HepG2 (cell line): ENCODE measurements around the gene TCF12.

Experiments used
- AKAP8 ChIP-seq: sonication (generic); formaldehyde crosslinking; IDR thresholded peaks from 2 replicates; pipeline ENCODE4 v1.5.1; 2020; ENCODE audit warnings: mild to moderate bottlenecking, missing genetic modification reagents
- ETV5 ChIP-seq: IDR thresholded peaks from 2 replicates; pipeline ENCODE4 v1.6.1; 2018; ENCODE audit warnings: missing biosample characterization, missing genetic modification reagents, inconsistent platforms, borderline replicate concordance
- HNF4A ChIP-seq: sonication (generic); formaldehyde crosslinking; IDR thresholded peaks from 2 replicates; pipeline ENCODE4 v1.4.0; 2020; ENCODE audit warnings: missing genetic modification reagents
- PHF8 ChIP-seq: sonication (generic); formaldehyde crosslinking; IDR thresholded peaks from 2 replicates; pipeline ENCODE4 v1.5.0; 2020; ENCODE audit warnings: missing genetic modification reagents
- POLR2A ChIP-seq, 2 experiments: IDR thresholded peaks; 2 replicates each; pipeline ENCODE4 v1.6.1; 2011; ENCODE audit warnings: low read depth in 2 of 2, low read length in 2 of 2, mild to moderate bottlenecking in 1 of 2, moderate library complexity in 1 of 2; ENCODE audit not compliant: insufficient read depth in 1 of 2
- SOX6 ChIP-seq, 2 experiments: fragments of 450-650 bp in 1 of 2; sonication (generic) in 1 of 2; formaldehyde crosslinking in 1 of 2; IDR thresholded peaks; 2 replicates each; pipeline versions ENCODE4 v1.4.0 to v1.6.1; 2017 to 2020; ENCODE audit warnings: antibody characterized with exemption in 1 of 2, mild to moderate bottlenecking in 1 of 2, missing genetic modification reagents in 1 of 2
- TARDBP ChIP-seq: sonication (generic); formaldehyde crosslinking; IDR thresholded peaks from 2 replicates; pipeline ENCODE4 v1.8.0; 2022; ENCODE audit warnings: mild to moderate bottlenecking, missing genetic modification reagents
- ZBTB42 ChIP-seq: sonication (generic); formaldehyde crosslinking; IDR thresholded peaks from 2 replicates; pipeline ENCODE4 v1.5.0; 2020; ENCODE audit warnings: mild to moderate bottlenecking, missing genetic modification reagents
- TF ChIP-seq, protein P1 (sequence below), 2 experiments: sonication (generic) in 1 of 2; formaldehyde crosslinking in 1 of 2; IDR thresholded peaks; 2 replicates each; pipeline versions ENCODE4 v1.4.0 to v1.6.1; 2018 to 2020; ENCODE audit warnings: missing genetic modification reagents in 2 of 2, borderline replicate concordance in 1 of 2, low read depth in 1 of 2, mild to moderate bottlenecking in 1 of 2, missing biosample characterization in 1 of 2
- TF ChIP-seq, protein P2 (sequence below): sonication (generic); formaldehyde crosslinking; IDR thresholded peaks from 2 replicates; pipeline ENCODE4 v1.5.0; 2020; ENCODE audit warnings: mild to moderate bottlenecking, missing genetic modification reagents, moderate library complexity
- TF ChIP-seq, protein P3 (sequence below): sonication (generic); formaldehyde crosslinking; conservative IDR thresholded peaks from 2 replicates; pipeline ENCODE4 v1.5.0; 2020; ENCODE audit warnings: missing genetic modification reagents
- TF ChIP-seq, protein P4 (sequence below): sonication (generic); formaldehyde crosslinking; IDR thresholded peaks from 2 replicates; pipeline ENCODE4 v1.4.0; 2020; ENCODE audit warnings: missing genetic modification reagents
- TF ChIP-seq, protein P5 (sequence below): sonication (generic); formaldehyde crosslinking; IDR thresholded peaks from 2 replicates; pipeline ENCODE4 v1.4.0; 2020; ENCODE audit warnings: missing genetic modification reagents

DNA sequence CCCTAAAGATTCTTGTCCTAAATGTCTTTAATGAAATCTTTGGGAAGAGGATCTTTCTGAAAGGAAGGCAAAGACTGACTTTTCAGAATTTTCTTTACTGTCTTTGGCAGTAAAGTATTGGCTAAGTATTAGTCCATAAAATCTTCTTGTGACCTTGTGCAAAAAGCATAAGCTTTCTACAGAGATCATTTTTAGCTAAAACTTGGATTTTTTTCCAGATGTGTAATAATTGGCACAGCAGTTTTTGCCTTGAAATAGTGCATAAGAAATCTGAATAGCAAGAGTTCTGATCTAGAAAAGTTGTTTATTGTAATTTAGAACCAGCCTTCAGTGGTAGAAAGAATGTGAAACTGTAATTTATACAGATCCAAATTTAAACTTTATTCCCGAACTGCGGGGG lies 335.1 kb downstream of the TCF12 start:
- no peak for TF ChIP-seq SOX6 (IDR thresholded peaks at IDR 0.05)
- TF ChIP-seq SOX6 (CRISPR knock-in tag; IDR thresholded peaks at IDR 0.05), result no peak
- no peak for TF ChIP-seq ZBTB42
- TF ChIP-seq ETV5 (CRISPR knock-in tag), result no peak
- TF ChIP-seq TARDBP (CRISPR knock-in tag), result no peak
- TF ChIP-seq, protein P1, sequence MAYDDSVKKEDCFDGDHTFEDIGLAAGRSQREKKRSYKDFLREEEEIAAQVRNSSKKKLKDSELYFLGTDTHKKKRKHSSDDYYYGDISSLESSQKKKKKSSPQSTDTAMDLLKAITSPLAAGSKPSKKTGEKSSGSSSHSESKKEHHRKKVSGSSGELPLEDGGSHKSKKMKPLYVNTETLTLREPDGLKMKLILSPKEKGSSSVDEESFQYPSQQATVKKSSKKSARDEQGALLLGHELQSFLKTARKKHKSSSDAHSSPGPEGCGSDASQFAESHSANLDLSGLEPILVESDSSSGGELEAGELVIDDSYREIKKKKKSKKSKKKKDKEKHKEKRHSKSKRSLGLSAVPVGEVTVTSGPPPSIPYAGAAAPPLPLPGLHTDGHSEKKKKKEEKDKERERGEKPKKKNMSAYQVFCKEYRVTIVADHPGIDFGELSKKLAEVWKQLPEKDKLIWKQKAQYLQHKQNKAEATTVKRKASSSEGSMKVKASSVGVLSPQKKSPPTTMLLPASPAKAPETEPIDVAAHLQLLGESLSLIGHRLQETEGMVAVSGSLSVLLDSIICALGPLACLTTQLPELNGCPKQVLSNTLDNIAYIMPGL (CRISPR knock-in tag; IDR thresholded peaks at IDR 0.05; ENCODE audit: borderline replicate concordance in 1 of 2, low read depth in 1 of 2), result no peak
- TF ChIP-seq AKAP8, result no peak
- TF ChIP-seq PHF8 (CRISPR knock-in tag), result no peak
- TF ChIP-seq, protein P2, sequence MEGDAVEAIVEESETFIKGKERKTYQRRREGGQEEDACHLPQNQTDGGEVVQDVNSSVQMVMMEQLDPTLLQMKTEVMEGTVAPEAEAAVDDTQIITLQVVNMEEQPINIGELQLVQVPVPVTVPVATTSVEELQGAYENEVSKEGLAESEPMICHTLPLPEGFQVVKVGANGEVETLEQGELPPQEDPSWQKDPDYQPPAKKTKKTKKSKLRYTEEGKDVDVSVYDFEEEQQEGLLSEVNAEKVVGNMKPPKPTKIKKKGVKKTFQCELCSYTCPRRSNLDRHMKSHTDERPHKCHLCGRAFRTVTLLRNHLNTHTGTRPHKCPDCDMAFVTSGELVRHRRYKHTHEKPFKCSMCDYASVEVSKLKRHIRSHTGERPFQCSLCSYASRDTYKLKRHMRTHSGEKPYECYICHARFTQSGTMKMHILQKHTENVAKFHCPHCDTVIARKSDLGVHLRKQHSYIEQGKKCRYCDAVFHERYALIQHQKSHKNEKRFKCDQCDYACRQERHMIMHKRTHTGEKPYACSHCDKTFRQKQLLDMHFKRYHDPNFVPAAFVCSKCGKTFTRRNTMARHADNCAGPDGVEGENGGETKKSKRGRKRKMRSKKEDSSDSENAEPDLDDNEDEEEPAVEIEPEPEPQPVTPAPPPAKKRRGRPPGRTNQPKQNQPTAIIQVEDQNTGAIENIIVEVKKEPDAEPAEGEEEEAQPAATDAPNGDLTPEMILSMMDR, result no peak
- TF ChIP-seq, protein P3, sequence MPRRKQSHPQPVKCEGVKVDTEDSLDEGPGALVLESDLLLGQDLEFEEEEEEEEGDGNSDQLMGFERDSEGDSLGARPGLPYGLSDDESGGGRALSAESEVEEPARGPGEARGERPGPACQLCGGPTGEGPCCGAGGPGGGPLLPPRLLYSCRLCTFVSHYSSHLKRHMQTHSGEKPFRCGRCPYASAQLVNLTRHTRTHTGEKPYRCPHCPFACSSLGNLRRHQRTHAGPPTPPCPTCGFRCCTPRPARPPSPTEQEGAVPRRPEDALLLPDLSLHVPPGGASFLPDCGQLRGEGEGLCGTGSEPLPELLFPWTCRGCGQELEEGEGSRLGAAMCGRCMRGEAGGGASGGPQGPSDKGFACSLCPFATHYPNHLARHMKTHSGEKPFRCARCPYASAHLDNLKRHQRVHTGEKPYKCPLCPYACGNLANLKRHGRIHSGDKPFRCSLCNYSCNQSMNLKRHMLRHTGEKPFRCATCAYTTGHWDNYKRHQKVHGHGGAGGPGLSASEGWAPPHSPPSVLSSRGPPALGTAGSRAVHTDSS (CRISPR knock-in tag), result no peak
- TF ChIP-seq, protein P4, sequence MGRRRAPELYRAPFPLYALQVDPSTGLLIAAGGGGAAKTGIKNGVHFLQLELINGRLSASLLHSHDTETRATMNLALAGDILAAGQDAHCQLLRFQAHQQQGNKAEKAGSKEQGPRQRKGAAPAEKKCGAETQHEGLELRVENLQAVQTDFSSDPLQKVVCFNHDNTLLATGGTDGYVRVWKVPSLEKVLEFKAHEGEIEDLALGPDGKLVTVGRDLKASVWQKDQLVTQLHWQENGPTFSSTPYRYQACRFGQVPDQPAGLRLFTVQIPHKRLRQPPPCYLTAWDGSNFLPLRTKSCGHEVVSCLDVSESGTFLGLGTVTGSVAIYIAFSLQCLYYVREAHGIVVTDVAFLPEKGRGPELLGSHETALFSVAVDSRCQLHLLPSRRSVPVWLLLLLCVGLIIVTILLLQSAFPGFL (CRISPR knock-in tag), result no peak
- TF ChIP-seq, protein P5, sequence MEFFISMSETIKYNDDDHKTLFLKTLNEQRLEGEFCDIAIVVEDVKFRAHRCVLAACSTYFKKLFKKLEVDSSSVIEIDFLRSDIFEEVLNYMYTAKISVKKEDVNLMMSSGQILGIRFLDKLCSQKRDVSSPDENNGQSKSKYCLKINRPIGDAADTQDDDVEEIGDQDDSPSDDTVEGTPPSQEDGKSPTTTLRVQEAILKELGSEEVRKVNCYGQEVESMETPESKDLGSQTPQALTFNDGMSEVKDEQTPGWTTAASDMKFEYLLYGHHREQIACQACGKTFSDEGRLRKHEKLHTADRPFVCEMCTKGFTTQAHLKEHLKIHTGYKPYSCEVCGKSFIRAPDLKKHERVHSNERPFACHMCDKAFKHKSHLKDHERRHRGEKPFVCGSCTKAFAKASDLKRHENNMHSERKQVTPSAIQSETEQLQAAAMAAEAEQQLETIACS (CRISPR knock-in tag), result no peak
- no peak for TF ChIP-seq HNF4A
- TF ChIP-seq POLR2A (IDR thresholded peaks at IDR 0.05; ENCODE audit: insufficient read depth in 1 of 2, low read depth in 2 of 2, low read length in 2 of 2), result no peak
